Gastroesophageal sphincter (tissue), 3 donors: ENCODE data around the gene KDM1A.

Experiments
- CTCF ChIP-seq, 4 experiments: fragments of 200-600 bp in 2 of 4; fragments of 450-650 bp in 2 of 4; sonication (generic) in 1 of 4; IDR thresholded peaks; one replicate each; pipeline ENCODE4 v1.5.1; 2017 to 2019; ENCODE audit warnings: antibody characterized with exemption in 4 of 4, mild to moderate bottlenecking in 2 of 4, moderate library complexity in 2 of 4
- POLR2A ChIP-seq, 2 donors: fragments of 450-650 bp; IDR thresholded peaks; one replicate each; pipeline ENCODE4 v1.6.1; 2017; ENCODE audit warnings: antibody characterized with exemption in 2 of 2, mild to moderate bottlenecking in 2 of 2, moderate library complexity in 1 of 2

GRCh38 chr1:23132033-23132432 lies 112.8 kb downstream of the KDM1A start:
- TF ChIP-seq POLR2A (IDR thresholded peaks at IDR 0.05): no peak
- TF ChIP-seq CTCF (IDR thresholded peaks at IDR 0.05): no peak
